ENCODE measurements around the gene ATG101. TPM values are rescaled to one million over a fixed set of nuclear protein-coding genes. Genes with fewer than 3 reads are reported as not detected.

The ATG101 gene
- polyA plus RNA-seq, 1 of the 3 experiments (the other 2 are of a cell fraction) = 160 TPM

GRCh38 chr12:52053536-52054209, 16.1 kb upstream of the ATG101 start:
- peaks cover 14% of the 10 kb centered on the region for H4K20me1 ChIP-seq (ENCODE audit: insufficient read depth)
- H3K27me3 ChIP-seq (ENCODE audit: insufficient read depth) = no peaks in the 10 kb centered on the region
- H3K4me1 ChIP-seq (ENCODE audit: control insufficient read depth in 1 of 2, insufficient read depth in 2 of 2, low read depth in 1 of 2, low read length in 1 of 2) = peaks cover 8 to 23% of the 10 kb centered on the region in 2 experiments; a peak in 2 of 4 replicates
- CTCF ChIA-PET = interaction anchor here (15.6 kb wide), 1 partner anchor 26 kb away, joined by 279 read pairs; no protein-coding TSS in a partner anchor
- H3K9ac ChIP-seq = no peak overlapping the region
- H2AFZ ChIP-seq (ENCODE audit: low read depth) = no peak overlapping the region
- DNase-seq = no peak
- H3K9me3 ChIP-seq = no peaks in the 10 kb centered on the region
- TF ChIP-seq GABPA (IDR thresholded peaks at IDR 0.05; ENCODE audit: low read depth) = no peak
- TF ChIP-seq EZH2phosphoT487 (IDR thresholded peaks at IDR 0.05; ENCODE audit: borderline replicate concordance, low read depth) = no peak
- no peak for TF ChIP-seq RCOR1 (IDR thresholded peaks at IDR 0.05; ENCODE audit: low read length)
- TF ChIP-seq JUND (IDR thresholded peaks at IDR 0.05) = no peak
- no peak for TF ChIP-seq YY1 (IDR thresholded peaks at IDR 0.05; ENCODE audit: low read depth)
- no peak for TF ChIP-seq TCF12 (IDR thresholded peaks at IDR 0.05)
- no peak for TF ChIP-seq IRF3 (IDR thresholded peaks at IDR 0.05; ENCODE audit: low read depth, low read length)
- TF ChIP-seq MAX (IDR thresholded peaks at IDR 0.05; ENCODE audit: low read depth) = no peak
- TF ChIP-seq POLR2AphosphoS5 (IDR thresholded peaks at IDR 0.05; ENCODE audit: low read depth, low read length) = no peak
- TF ChIP-seq EP300 (IDR thresholded peaks at IDR 0.05; ENCODE audit: borderline replicate concordance in 1 of 2, low read depth in 1 of 2, low read length in 1 of 2) = no peak
- TF ChIP-seq CTCF (IDR thresholded peaks at IDR 0.05) = no peak
- TF ChIP-seq FOXJ3 (CRISPR knock-in tag; IDR thresholded peaks at IDR 0.05) = no peak
- no peak for TF ChIP-seq GATA2 (CRISPR knock-in tag; IDR thresholded peaks at IDR 0.05)
- TF ChIP-seq REST (IDR thresholded peaks at IDR 0.05; ENCODE audit: low read depth, low read length) = no peak
- TF ChIP-seq FOXM1 (IDR thresholded peaks at IDR 0.05; ENCODE audit: low read depth) = no peak
- TF ChIP-seq PBX3 (IDR thresholded peaks at IDR 0.05) = no peak
- no peak for TF ChIP-seq TAF1 (IDR thresholded peaks at IDR 0.05; ENCODE audit: borderline replicate concordance, low read depth, low read length)
- H3K4me3 ChIP-seq (ENCODE audit: low read depth in 2 of 2, low read length in 1 of 2) = no peak overlapping the region
- WGBS (ENCODE audit: low lambda C conversion rate) = 84% methylated on average over 6 of the region's 9 CpGs
- H3K36me3 ChIP-seq (replicated peaks in 1 of 2; ENCODE audit: control insufficient read depth in 1 of 2, insufficient read depth in 2 of 2, low read length in 1 of 2) = no peaks in the 10 kb centered on the region
- no peaks in the 10 kb centered on the region for H3K9me2 ChIP-seq
- peaks cover 8% of the 10 kb centered on the region for H3F3A ChIP-seq (replicated peaks; ENCODE audit: insufficient read depth)
- POLR2A ChIA-PET = no interaction called here
- H3K79me2 ChIP-seq (ENCODE audit: insufficient read depth) = no peaks in the 10 kb centered on the region
- H3K27ac ChIP-seq (ENCODE audit: low read depth in 2 of 2, low read length in 1 of 2) = no peak overlapping the region
- no peak overlapping the region for H3K4me2 ChIP-seq

Data from SK-N-SH (cell line).